ENCODE results near the gene TBKBP1.

Gene TBKBP1

GRCh38 chr17:47696717-47697642 lies 3.0 kb downstream of the TBKBP1 start:
- Histone ChIP-seq H3K9me2 (ENCODE audit: low read depth, low read length) (no peaks in the 10 kb centered on the region), H2AFZ (ENCODE audit: low read length) (no peak overlapping the region), H3K36me3 (ENCODE audit: insufficient read depth, low read length) (peaks cover 23% of the 10 kb centered on the region), H3K27me3 (ENCODE audit: insufficient read depth, low read length) (no peaks in the 10 kb centered on the region), H3F3A (ENCODE audit: insufficient read depth, low read length) (no peaks in the 10 kb centered on the region), H3K9me3 (ENCODE audit: low read length) (no peaks in the 10 kb centered on the region), H3K9ac (ENCODE audit: low read length) (no peak overlapping the region), H4K20me1 (ENCODE audit: insufficient read depth, low read length) (no peaks in the 10 kb centered on the region), H3K27ac (ENCODE audit: low read depth, low read length, poor library complexity, severe bottlenecking) (no peak overlapping the region), H3K4me1 (ENCODE audit: insufficient read depth, low read length, severe bottlenecking) (peaks cover 29% of the 10 kb centered on the region), H3K79me2 (ENCODE audit: insufficient read depth, low read length) (no peaks in the 10 kb centered on the region), H3K4me3 (ENCODE audit: low read depth, low read length, poor library complexity, severe bottlenecking) (no peak overlapping the region), H3K4me2 (ENCODE audit: low read length) (no peak overlapping the region)
- no peak for TF ChIP-seq CTCF (IDR thresholded peaks at IDR 0.05; ENCODE audit: low read length)
- TF ChIP-seq EZH2 (IDR thresholded peaks at IDR 0.05; ENCODE audit: borderline replicate concordance, low read length) = no peak

GRCh38 chr17:47697906-47698711 lies 4.1 kb downstream of the TBKBP1 start:
- no peaks in the 10 kb centered on the region for H3K9me2 ChIP-seq (ENCODE audit: low read depth, low read length)
- H4K20me1 ChIP-seq (ENCODE audit: insufficient read depth, low read length) = no peaks in the 10 kb centered on the region
- H3K27me3 ChIP-seq (ENCODE audit: insufficient read depth, low read length) = no peaks in the 10 kb centered on the region
- TF ChIP-seq EZH2 (IDR thresholded peaks at IDR 0.05; ENCODE audit: borderline replicate concordance, low read length) = no peak
- TF ChIP-seq CTCF (IDR thresholded peaks at IDR 0.05; ENCODE audit: low read length) = no peak
- no peak overlapping the region for H3K4me2 ChIP-seq (ENCODE audit: low read length)
- H3K4me3 ChIP-seq (ENCODE audit: low read depth, low read length, poor library complexity, severe bottlenecking) = no peak overlapping the region
- H3K36me3 ChIP-seq (ENCODE audit: insufficient read depth, low read length) = peaks cover 26% of the 10 kb centered on the region
- H3K79me2 ChIP-seq (ENCODE audit: insufficient read depth, low read length) = no peaks in the 10 kb centered on the region
- H3F3A ChIP-seq (ENCODE audit: insufficient read depth, low read length) = no peaks in the 10 kb centered on the region
- no peak overlapping the region for H3K9ac ChIP-seq (ENCODE audit: low read length)
- H3K27ac ChIP-seq (ENCODE audit: low read depth, low read length, poor library complexity, severe bottlenecking) = no peak overlapping the region
- H3K9me3 ChIP-seq (ENCODE audit: low read length) = no peaks in the 10 kb centered on the region
- H2AFZ ChIP-seq (ENCODE audit: low read length) = no peak overlapping the region
- H3K4me1 ChIP-seq (ENCODE audit: insufficient read depth, low read length, severe bottlenecking) = peaks cover 25% of the 10 kb centered on the region

GRCh38 chr17:47698749-47699535 lies 5.0 kb downstream of the TBKBP1 start:
- Histone ChIP-seq H3K4me2 (ENCODE audit: low read length) (no peak overlapping the region), H3K9ac (ENCODE audit: low read length) (no peak overlapping the region), H3K4me1 (ENCODE audit: insufficient read depth, low read length, severe bottlenecking) (peaks cover 27% of the 10 kb centered on the region), H2AFZ (ENCODE audit: low read length) (no peak overlapping the region), H3K9me3 (ENCODE audit: low read length) (no peaks in the 10 kb centered on the region), H3K9me2 (ENCODE audit: low read depth, low read length) (no peaks in the 10 kb centered on the region), H3F3A (ENCODE audit: insufficient read depth, low read length) (no peaks in the 10 kb centered on the region), H3K79me2 (ENCODE audit: insufficient read depth, low read length) (no peaks in the 10 kb centered on the region), H3K4me3 (ENCODE audit: low read depth, low read length, poor library complexity, severe bottlenecking) (no peak overlapping the region), H3K27me3 (ENCODE audit: insufficient read depth, low read length) (no peaks in the 10 kb centered on the region), H3K27ac (ENCODE audit: low read depth, low read length, poor library complexity, severe bottlenecking) (no peak overlapping the region), H4K20me1 (ENCODE audit: insufficient read depth, low read length) (no peaks in the 10 kb centered on the region), H3K36me3 (ENCODE audit: insufficient read depth, low read length) (peaks cover 26% of the 10 kb centered on the region)
- TF ChIP-seq CTCF (IDR thresholded peaks at IDR 0.05; ENCODE audit: low read length) (peak; percentile 97), EZH2 (IDR thresholded peaks at IDR 0.05; ENCODE audit: borderline replicate concordance, low read length) (no peak)

All from OCI-LY1 (cell line).